B cell (primary cell): Measurements from ENCODE around the gene MYH10.

ENCODE experiments used
- CTCF ChIP-seq: fragments of 200-600 bp; IDR thresholded peaks from one replicate; pipeline ENCODE4 v1.8.0; 2022; ENCODE audit warnings: antibody characterized with exemption, mild to moderate bottlenecking
- EZH2 ChIP-seq: IDR thresholded peaks from 2 replicates; pipeline ENCODE4 v1.6.1; 2012; ENCODE audit warnings: borderline replicate concordance, low read depth, mild to moderate bottlenecking, moderate library complexity, low read length; ENCODE audit not compliant: insufficient read depth, poor library complexity, severe bottlenecking

- no peak for TF ChIP-seq CTCF
- TF ChIP-seq EZH2, result no peak
These were observed 156.9 kb downstream of the MYH10 start for GRCh38 chr17:8473451-8474192.
